SU-DHL-6 (cell line): ENCODE results near the gene SLC35F1.

Experiments
- EZH2phosphoT487 ChIP-seq: fragments of 200-600 bp; sonication (generic), shearing (Covaris generic); conservative IDR thresholded peaks from 2 replicates; pipeline ENCODE4 v1.6.1; 2018; ENCODE audit warnings: mild to moderate bottlenecking, antibody characterized with exemption, low read length, moderate library complexity, mixed read lengths
- TF ChIP-seq, protein P1 (sequence below): fragments of 200-600 bp; sonication (generic); IDR thresholded peaks from one replicate; pipeline ENCODE4 v1.5.1; 2017; ENCODE audit warnings: antibody characterized with exemption, mild to moderate bottlenecking, low read length, moderate library complexity; ENCODE audit not compliant: insufficient read depth, poor library complexity, severe bottlenecking

DNA sequence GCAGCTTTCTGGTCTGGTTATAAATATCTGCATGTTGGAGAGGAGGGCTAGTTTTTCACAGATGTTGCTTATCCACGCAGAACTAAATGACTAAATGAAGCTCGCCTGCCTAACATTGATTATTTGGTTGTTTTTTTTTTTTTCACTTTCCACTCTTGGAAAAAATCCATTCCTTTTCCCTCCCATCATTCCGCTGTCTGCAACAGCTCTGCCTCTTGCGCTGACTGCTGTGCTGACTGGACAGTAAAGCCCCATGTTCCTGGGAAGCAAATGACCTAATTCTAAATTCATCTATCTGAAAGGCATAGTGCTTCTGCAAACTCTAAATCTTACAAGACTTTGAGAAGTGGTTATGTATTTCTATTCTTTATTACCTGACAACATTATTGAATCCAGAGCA, 385.5 kb downstream of the SLC35F1 start:
- TF ChIP-seq, protein P1, sequence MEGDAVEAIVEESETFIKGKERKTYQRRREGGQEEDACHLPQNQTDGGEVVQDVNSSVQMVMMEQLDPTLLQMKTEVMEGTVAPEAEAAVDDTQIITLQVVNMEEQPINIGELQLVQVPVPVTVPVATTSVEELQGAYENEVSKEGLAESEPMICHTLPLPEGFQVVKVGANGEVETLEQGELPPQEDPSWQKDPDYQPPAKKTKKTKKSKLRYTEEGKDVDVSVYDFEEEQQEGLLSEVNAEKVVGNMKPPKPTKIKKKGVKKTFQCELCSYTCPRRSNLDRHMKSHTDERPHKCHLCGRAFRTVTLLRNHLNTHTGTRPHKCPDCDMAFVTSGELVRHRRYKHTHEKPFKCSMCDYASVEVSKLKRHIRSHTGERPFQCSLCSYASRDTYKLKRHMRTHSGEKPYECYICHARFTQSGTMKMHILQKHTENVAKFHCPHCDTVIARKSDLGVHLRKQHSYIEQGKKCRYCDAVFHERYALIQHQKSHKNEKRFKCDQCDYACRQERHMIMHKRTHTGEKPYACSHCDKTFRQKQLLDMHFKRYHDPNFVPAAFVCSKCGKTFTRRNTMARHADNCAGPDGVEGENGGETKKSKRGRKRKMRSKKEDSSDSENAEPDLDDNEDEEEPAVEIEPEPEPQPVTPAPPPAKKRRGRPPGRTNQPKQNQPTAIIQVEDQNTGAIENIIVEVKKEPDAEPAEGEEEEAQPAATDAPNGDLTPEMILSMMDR = no peak
- no peak for TF ChIP-seq EZH2phosphoT487
